A549 (cell line): ENCODE data around the gene RSPH4A. TPM values are rescaled to one million over a fixed set of nuclear protein-coding genes. Genes with fewer than 3 reads are reported as not detected.

Source experiments
- ATAC-seq, 2 experiments: fragments of 200-7000 bp in 1 of 2; fragments of >200 bp in 1 of 2; cut with Nextera tagmentation in 1 of 2; cut with Tn5 transposase in 1 of 2; 3 replicates each; pipeline versions ENCODE4 v1.8.0 to v1.9.1; 2018 to 2020; ENCODE audit warnings: mild to moderate bottlenecking in 1 of 2, moderate library complexity in 1 of 2
- CTCF ChIA-PET: fragments of 300-600 bp; sonication (Branson Sonifier 250); formaldehyde crosslinking; extraction: SDS; loops from one replicate; lab custom pipeline; 2021; ENCODE audit warnings: antibody characterized with exemption, inconsistent platforms; lab: Yijun Ruan, JAX
- POLR2A ChIA-PET: fragments of 350-600 bp; formaldehyde crosslinking; extraction: SDS; loops from one replicate; lab custom pipeline; 2021; ENCODE audit warnings: antibody characterized with exemption, inconsistent platforms; lab: Yijun Ruan, JAX
- DNase-seq, 2 experiments: peaks; one replicate each; pipeline versions ENCODE4 v3.0.0 to v3.0.0-alpha.2; 2011 to 2016; ENCODE audit warnings: low read depth in 1 of 2, low spot score in 1 of 2
- FAIRE-seq: peaks from 2 replicates; lab custom pipeline; 2011; peaks lifted over from hg19 to GRCh38; lab: Jason Lieb, UNC
- H3K27ac ChIP-seq, 2 experiments: fragments of >200 bp; sonication (Bioruptor Twin); formaldehyde crosslinking; 3 replicates each; pipeline ENCODE4 v1.5.1; 2016 to 2017
- H3K4me1 ChIP-seq: fragments of >200 bp; sonication (Bioruptor Twin); formaldehyde crosslinking; 3 replicates; pipeline ENCODE4 v1.6.1; 2016
- H3K4me2 ChIP-seq: fragments of >200 bp; sonication (Bioruptor Twin); formaldehyde crosslinking; 3 replicates; pipeline ENCODE4 v1.6.1; 2016
- H3K4me3 ChIP-seq: fragments of >200 bp; sonication (Bioruptor Twin); formaldehyde crosslinking; 3 replicates; pipeline ENCODE4 v1.5.1; 2016
- H3K9me3 ChIP-seq: fragments of >200 bp; sonication (Bioruptor Twin); formaldehyde crosslinking; 3 replicates; pipeline ENCODE4 v1.6.1; 2016
- CHD2 ChIP-seq: fragments of 150-350 bp; IDR thresholded peaks from 2 replicates; pipeline ENCODE4 v1.6.1; 2014; ENCODE audit warnings: low read length; ENCODE audit not compliant: partially characterized antibody
- ESRRA ChIP-seq: fragments of 150-350 bp; IDR thresholded peaks from 2 replicates; pipeline ENCODE4 v1.6.1; 2014; ENCODE audit warnings: mild to moderate bottlenecking, low read length, borderline replicate concordance
- HES2 ChIP-seq: fragments of >200 bp; sonication (Bioruptor Twin); formaldehyde crosslinking; IDR thresholded peaks from 2 replicates; pipeline ENCODE4 v1.6.1; 2016
- HOXA7 ChIP-seq: fragments of 250-450 bp; sonication (Bioruptor Pico); IDR thresholded peaks from 2 replicates; pipeline ENCODE4 v1.5.0; 2020; ENCODE audit warnings: mild to moderate bottlenecking, moderate library complexity
- JUNB ChIP-seq: fragments of >200 bp; sonication (Bioruptor Twin); formaldehyde crosslinking; IDR thresholded peaks from 2 replicates; pipeline ENCODE4 v1.6.1; 2016
- KDM1A ChIP-seq: fragments of 200-600 bp; sonication (generic); IDR thresholded peaks from 2 replicates; pipeline ENCODE4 v1.6.1; 2016; ENCODE audit warnings: low read depth, mild to moderate bottlenecking
- KDM5A ChIP-seq: fragments of 200-600 bp; sonication (generic); IDR thresholded peaks from 2 replicates; pipeline ENCODE4 v1.6.1; 2016; ENCODE audit warnings: antibody characterized with exemption, mild to moderate bottlenecking
- MAFK ChIP-seq: fragments of 450-650 bp; IDR thresholded peaks from 2 replicates; pipeline ENCODE4 v1.6.1; 2014; ENCODE audit not compliant: partially characterized antibody
- RARB ChIP-seq: fragments of 250-450 bp; sonication (Bioruptor Pico); IDR thresholded peaks from 2 replicates; pipeline ENCODE4 v1.8.0; 2021; ENCODE audit warnings: mild to moderate bottlenecking, moderate library complexity
- REST ChIP-seq: fragments of 200-600 bp; sonication (generic); IDR thresholded peaks from 2 replicates; pipeline ENCODE4 v1.6.1; 2016; ENCODE audit warnings: antibody characterized with exemption, mild to moderate bottlenecking, moderate library complexity
- SMC3 ChIP-seq: fragments of >200 bp; sonication (Bioruptor Twin); formaldehyde crosslinking; IDR thresholded peaks from 3 replicates; pipeline ENCODE4 v1.6.1; 2018; ENCODE audit warnings: inconsistent platforms
- ZNF302 ChIP-seq: fragments of 250-450 bp; sonication (Bioruptor Pico); IDR thresholded peaks from 2 replicates; pipeline ENCODE4 v1.9.0; 2021; ENCODE audit warnings: inconsistent platforms, mild to moderate bottlenecking, moderate library complexity
- WGBS: methylation state at CpG from one replicate; pipeline ENCODE4 v1.1.6; 2017; ENCODE audit errors: missing lambda C conversion rate; 5-methylcytosine and 5-hydroxymethylcytosine counted together
- polyA plus RNA-seq, 4 experiments: library from polyadenylated mRNA; depleted of rRNA in 3 of 4; stranded (reverse); fragments of >200 nt; fragmentation: RNase III in 1 of 4; extraction: RNeasy Plus Mini Kit Qiagen cat#74134 plus additional on column Dnase treatment in 1 of 4; gene quantifications; 2 replicates in 3 of 4; 3 replicates in 1 of 4; pipeline ENCODE4 v1.2.3, GENCODE V29; 2011 to 2017
- TF ChIP-seq, protein P1 (sequence below): fragments of >200 bp; sonication (Bioruptor Twin); formaldehyde crosslinking; IDR thresholded peaks from 3 replicates; pipeline ENCODE4 v1.6.1; 2016
- TF ChIP-seq, protein P2 (sequence below): IDR thresholded peaks from 2 replicates; pipeline ENCODE4 v1.6.1; 2012
- TF ChIP-seq, protein P3 (sequence below): IDR thresholded peaks from 2 replicates; pipeline ENCODE4 v1.6.1; 2012; ENCODE audit warnings: low read depth, borderline replicate concordance
- TF ChIP-seq, protein P4 (sequence below): fragments of 150-350 bp; IDR thresholded peaks from 2 replicates; pipeline ENCODE4 v1.6.1; 2014; ENCODE audit warnings: low read depth, mild to moderate bottlenecking, low read length

Gene RSPH4A
- polyA plus RNA-seq, 2 of the 4 experiments (the other 2 are of a cell fraction): 0.13 to 0.28 TPM

DNA sequence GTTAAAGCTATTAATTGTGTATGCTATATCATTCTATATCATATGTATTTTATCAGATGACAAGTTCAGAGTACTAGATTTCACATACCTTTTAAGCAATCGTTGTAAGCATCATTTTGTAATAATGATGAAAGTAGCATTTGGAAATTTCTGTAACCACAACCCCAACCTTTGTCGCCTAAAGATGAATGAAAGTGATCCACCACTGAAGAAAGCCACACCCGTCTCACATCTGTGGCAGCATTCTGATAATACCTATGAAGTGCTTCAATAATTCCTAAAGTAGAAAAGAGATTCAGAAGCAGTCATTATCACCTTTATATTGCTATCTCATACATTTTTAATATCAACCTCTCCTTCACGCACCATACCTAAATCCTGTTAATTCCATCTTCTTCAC lies 35.6 kb downstream of the RSPH4A start (continued):
- TF ChIP-seq, protein P1, sequence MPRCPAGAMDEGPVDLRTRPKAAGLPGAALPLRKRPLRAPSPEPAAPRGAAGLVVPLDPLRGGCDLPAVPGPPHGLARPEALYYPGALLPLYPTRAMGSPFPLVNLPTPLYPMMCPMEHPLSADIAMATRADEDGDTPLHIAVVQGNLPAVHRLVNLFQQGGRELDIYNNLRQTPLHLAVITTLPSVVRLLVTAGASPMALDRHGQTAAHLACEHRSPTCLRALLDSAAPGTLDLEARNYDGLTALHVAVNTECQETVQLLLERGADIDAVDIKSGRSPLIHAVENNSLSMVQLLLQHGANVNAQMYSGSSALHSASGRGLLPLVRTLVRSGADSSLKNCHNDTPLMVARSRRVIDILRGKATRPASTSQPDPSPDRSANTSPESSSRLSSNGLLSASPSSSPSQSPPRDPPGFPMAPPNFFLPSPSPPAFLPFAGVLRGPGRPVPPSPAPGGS: no peak
- no peak for TF ChIP-seq REST
- no peak for TF ChIP-seq SMC3
- TF ChIP-seq KDM1A: no peak
- TF ChIP-seq, protein P2, sequence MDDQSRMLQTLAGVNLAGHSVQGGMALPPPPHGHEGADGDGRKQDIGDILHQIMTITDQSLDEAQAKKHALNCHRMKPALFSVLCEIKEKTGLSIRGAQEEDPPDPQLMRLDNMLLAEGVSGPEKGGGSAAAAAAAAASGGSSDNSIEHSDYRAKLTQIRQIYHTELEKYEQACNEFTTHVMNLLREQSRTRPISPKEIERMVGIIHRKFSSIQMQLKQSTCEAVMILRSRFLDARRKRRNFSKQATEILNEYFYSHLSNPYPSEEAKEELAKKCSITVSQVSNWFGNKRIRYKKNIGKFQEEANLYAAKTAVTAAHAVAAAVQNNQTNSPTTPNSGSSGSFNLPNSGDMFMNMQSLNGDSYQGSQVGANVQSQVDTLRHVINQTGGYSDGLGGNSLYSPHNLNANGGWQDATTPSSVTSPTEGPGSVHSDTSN: no peak

GRCh38 chr6:116661594-116661993 lies 45.3 kb downstream of the RSPH4A start:
- DNase-seq: no peak
- FAIRE-seq: no peak
- ChIA-PET POLR2A (no interaction called here), CTCF (no interaction called here)
- peaks cover 15% of the 10 kb centered on the region for H3K4me1 ChIP-seq
- TF ChIP-seq REST (no peak), JUNB (no peak), KDM5A (no peak), ZNF302 (CRISPR knock-in tag) (no peak)
- H3K27ac ChIP-seq: no peak overlapping the region
- H3K4me3 ChIP-seq: no peak overlapping the region
- no peaks in the 10 kb centered on the region for H3K9me3 ChIP-seq
- no peak overlapping the region for H3K4me2 ChIP-seq
- no peak for ATAC-seq

DNA sequence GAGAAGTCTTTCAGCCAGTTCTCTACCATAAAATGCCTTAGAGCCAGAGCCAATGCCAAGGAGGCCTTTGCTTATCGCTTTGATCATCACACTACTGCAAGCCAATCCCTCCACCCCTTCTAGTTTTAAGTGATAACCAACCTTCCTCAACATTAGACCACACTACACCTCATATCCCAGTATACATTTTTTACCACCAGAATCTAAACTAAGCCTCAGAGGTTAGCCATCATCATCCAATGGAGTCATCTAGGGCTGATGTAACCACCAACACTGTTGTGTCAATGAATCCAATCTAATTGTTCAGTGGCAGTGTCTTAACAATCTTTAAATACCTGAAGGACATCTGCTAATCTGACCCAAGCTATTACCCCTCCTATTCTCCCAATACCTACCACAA lies 45.9 kb downstream of the RSPH4A start:
- Histone ChIP-seq H3K4me1 (peaks cover 21% of the 10 kb centered on the region), H3K27ac (no peak overlapping the region), H3K4me2 (no peak overlapping the region), H3K4me3 (no peak overlapping the region), H3K9me3 (no peaks in the 10 kb centered on the region)
- ATAC-seq (no peak), DNase-seq (no peak), FAIRE-seq (no peak)
- 100% methylated on average over 1 of the region's 1 CpG for WGBS
- POLR2A ChIA-PET: no interaction called here
- CTCF ChIA-PET: no interaction called here
- TF ChIP-seq SMC3 (no peak), ESRRA (no peak), CHD2 (no peak), MAFK (no peak), REST (no peak), RARB (CRISPR knock-in tag) (no peak), HOXA7 (CRISPR knock-in tag) (no peak), HES2 (no peak)
- TF ChIP-seq, protein P1: no peak
- TF ChIP-seq, protein P3, sequence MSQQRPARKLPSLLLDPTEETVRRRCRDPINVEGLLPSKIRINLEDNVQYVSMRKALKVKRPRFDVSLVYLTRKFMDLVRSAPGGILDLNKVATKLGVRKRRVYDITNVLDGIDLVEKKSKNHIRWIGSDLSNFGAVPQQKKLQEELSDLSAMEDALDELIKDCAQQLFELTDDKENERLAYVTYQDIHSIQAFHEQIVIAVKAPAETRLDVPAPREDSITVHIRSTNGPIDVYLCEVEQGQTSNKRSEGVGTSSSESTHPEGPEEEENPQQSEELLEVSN: no peak
- TF ChIP-seq, protein P4, sequence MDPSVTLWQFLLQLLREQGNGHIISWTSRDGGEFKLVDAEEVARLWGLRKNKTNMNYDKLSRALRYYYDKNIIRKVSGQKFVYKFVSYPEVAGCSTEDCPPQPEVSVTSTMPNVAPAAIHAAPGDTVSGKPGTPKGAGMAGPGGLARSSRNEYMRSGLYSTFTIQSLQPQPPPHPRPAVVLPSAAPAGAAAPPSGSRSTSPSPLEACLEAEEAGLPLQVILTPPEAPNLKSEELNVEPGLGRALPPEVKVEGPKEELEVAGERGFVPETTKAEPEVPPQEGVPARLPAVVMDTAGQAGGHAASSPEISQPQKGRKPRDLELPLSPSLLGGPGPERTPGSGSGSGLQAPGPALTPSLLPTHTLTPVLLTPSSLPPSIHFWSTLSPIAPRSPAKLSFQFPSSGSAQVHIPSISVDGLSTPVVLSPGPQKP: no peak
